ENCODE data around the gene CNOT4. TPM values are rescaled to one million over a fixed set of nuclear protein-coding genes. Genes with fewer than 3 reads are reported as not detected.

Gene CNOT4
- total and polyA plus RNA-seq, 2 of the 4 experiments (the other 2 are of a cell fraction): 7.0 to 8.1 TPM

DNA sequence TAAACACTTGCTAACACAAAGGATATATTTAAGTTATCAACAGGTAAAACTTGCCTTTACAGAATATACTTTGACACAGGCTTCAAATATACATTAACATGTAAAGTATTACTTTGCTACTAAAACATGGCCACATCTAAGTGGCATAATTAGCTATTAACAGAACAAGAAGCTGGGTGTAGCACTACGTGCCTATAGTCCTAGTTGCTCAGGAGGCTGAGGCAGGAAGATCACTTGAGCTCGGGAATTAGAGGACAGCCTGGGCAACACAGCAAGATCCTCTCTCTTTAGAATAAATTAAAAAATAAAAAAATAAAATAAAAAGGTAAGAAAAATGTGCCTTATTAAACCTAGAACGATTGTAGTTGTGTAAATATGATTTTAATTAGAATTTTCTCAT, 106.6 kb downstream of the CNOT4 start:
- Histone ChIP-seq H3K27me3 (ENCODE audit: control insufficient read depth, insufficient read depth, low read length) (no peaks in the 10 kb centered on the region), H3K18ac (ENCODE audit: low read depth, low read length) (no peak overlapping the region), H3K9ac (ENCODE audit: low read depth, low read length) (no peak overlapping the region), H4K91ac (ENCODE audit: insufficient read depth, low read depth, low read length) (no peak overlapping the region), H2BK120ac (ENCODE audit: low read depth, low read length) (no peak overlapping the region), H3K56ac (ENCODE audit: extremely low read depth, insufficient read depth, low read length) (no peak overlapping the region), H3K4me1 (ENCODE audit: control insufficient read depth, insufficient read depth, low read length) (no peaks in the 10 kb centered on the region), H4K8ac (ENCODE audit: low read depth in 2 of 2, low read length in 2 of 2) (no peak overlapping the region), H2BK15ac (ENCODE audit: low read depth, low read length) (no peak overlapping the region), H2BK5ac (ENCODE audit: low read depth, low read length, poor library complexity, severe bottlenecking) (no peak overlapping the region), H2AFZ (replicated peaks; ENCODE audit: low read length, poor library complexity) (no peak overlapping the region), H3K4me3 (ENCODE audit: insufficient read depth, low read depth, low read length) (no peak overlapping the region), H3K9me3 (ENCODE audit: control insufficient read depth, insufficient read depth, low read length) (no peaks in the 10 kb centered on the region), H2AK9ac (replicated peaks; ENCODE audit: low read depth, low read length, poor library complexity) (no peak overlapping the region), H3K4ac (ENCODE audit: low read depth, low read length) (no peak overlapping the region), H3K36me3 (ENCODE audit: control insufficient read depth, insufficient read depth, low read length) (no peaks in the 10 kb centered on the region; the same call in 1 of the 2 replicates), H3K79me1 (ENCODE audit: low read depth in 1 of 2, low read length in 2 of 2) (no peaks in the 10 kb centered on the region; a peak in 1 of 4 replicates), H3K14ac (replicated peaks; ENCODE audit: low read depth, low read length) (no peak overlapping the region), H2BK20ac (ENCODE audit: low read depth, low read length) (no peak overlapping the region), H3K27ac (ENCODE audit: insufficient read depth, low read length) (no peak overlapping the region), H3K4me2 (ENCODE audit: low read depth, low read length) (no peak overlapping the region), H4K5ac (ENCODE audit: low read depth, low read length) (no peak overlapping the region), H3K9me1 (ENCODE audit: insufficient read depth, low read length) (0 out of 2 replicates have a peak, but pooled peaks cover 3% of the 10 kb centered on the region), H3K23ac (ENCODE audit: low read depth, low read length) (no peak overlapping the region), H2AK5ac (ENCODE audit: low read depth, low read length) (no peak overlapping the region), H4K20me1 (ENCODE audit: insufficient read depth, low read length) (no peaks in the 10 kb centered on the region)
- WGBS, 2 experiments (ENCODE audit: extremely low coverage in 2 of 2, insufficient read length in 1 of 2): no CpG with 5 or more reads among the region's 3 CpGs
- BruUV-seq (replicated peaks): no TSS peak
- ATAC-seq (ENCODE audit: low read depth) (no peak), DNase-seq (no peak)
- in situ Hi-C loops (cut with MboI; ENCODE audit: low sequenced_read_pairs): no loop called here
- TF ChIP-seq, protein P1, sequence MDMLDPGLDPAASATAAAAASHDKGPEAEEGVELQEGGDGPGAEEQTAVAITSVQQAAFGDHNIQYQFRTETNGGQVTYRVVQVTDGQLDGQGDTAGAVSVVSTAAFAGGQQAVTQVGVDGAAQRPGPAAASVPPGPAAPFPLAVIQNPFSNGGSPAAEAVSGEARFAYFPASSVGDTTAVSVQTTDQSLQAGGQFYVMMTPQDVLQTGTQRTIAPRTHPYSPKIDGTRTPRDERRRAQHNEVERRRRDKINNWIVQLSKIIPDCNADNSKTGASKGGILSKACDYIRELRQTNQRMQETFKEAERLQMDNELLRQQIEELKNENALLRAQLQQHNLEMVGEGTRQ (IDR thresholded peaks at IDR 0.05; ENCODE audit: low read depth, low read length): no peak
- TF ChIP-seq MAZ (IDR thresholded peaks at IDR 0.05; ENCODE audit: borderline replicate concordance, low read depth, low read length) (no peak), SMC3 (IDR thresholded peaks at IDR 0.05; ENCODE audit: low read depth, low read length) (no peak), MAFK (IDR thresholded peaks at IDR 0.05; ENCODE audit: low read depth, low read length) (no peak), MXI1 (IDR thresholded peaks at IDR 0.05; ENCODE audit: borderline replicate concordance, low read depth, low read length) (no peak)
- TF ChIP-seq, protein P2, sequence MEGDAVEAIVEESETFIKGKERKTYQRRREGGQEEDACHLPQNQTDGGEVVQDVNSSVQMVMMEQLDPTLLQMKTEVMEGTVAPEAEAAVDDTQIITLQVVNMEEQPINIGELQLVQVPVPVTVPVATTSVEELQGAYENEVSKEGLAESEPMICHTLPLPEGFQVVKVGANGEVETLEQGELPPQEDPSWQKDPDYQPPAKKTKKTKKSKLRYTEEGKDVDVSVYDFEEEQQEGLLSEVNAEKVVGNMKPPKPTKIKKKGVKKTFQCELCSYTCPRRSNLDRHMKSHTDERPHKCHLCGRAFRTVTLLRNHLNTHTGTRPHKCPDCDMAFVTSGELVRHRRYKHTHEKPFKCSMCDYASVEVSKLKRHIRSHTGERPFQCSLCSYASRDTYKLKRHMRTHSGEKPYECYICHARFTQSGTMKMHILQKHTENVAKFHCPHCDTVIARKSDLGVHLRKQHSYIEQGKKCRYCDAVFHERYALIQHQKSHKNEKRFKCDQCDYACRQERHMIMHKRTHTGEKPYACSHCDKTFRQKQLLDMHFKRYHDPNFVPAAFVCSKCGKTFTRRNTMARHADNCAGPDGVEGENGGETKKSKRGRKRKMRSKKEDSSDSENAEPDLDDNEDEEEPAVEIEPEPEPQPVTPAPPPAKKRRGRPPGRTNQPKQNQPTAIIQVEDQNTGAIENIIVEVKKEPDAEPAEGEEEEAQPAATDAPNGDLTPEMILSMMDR (conservative IDR thresholded peaks at IDR 0.05; ENCODE audit: low read depth, low read length): no peak
- TF ChIP-seq, protein P3, sequence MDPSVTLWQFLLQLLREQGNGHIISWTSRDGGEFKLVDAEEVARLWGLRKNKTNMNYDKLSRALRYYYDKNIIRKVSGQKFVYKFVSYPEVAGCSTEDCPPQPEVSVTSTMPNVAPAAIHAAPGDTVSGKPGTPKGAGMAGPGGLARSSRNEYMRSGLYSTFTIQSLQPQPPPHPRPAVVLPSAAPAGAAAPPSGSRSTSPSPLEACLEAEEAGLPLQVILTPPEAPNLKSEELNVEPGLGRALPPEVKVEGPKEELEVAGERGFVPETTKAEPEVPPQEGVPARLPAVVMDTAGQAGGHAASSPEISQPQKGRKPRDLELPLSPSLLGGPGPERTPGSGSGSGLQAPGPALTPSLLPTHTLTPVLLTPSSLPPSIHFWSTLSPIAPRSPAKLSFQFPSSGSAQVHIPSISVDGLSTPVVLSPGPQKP (IDR thresholded peaks at IDR 0.05; ENCODE audit: borderline replicate concordance, low read depth, low read length): no peak
- dilution Hi-C loops (cut with HindIII; ENCODE audit: low sequenced_read_pairs, unreplicated experiment): no loop called here
- ChIA-PET CTCF (no interaction called here), POLR2A (ENCODE audit: unreplicated experiment) (no interaction called here)
- intact Hi-C loops (cut with micrococcal nuclease): no loop called here

Measured in IMR-90 (cell line).